ENCODE data around the gene HOXA3. TPM values are rescaled to one million over a fixed set of nuclear protein-coding genes. Genes with fewer than 3 reads are reported as not detected.

Gene HOXA3
- total and polyA plus RNA-seq, 2 of the 8 experiments (the other 6 are each of a cell fraction or from before 2014, with no cell fraction given): not detected

DNA sequence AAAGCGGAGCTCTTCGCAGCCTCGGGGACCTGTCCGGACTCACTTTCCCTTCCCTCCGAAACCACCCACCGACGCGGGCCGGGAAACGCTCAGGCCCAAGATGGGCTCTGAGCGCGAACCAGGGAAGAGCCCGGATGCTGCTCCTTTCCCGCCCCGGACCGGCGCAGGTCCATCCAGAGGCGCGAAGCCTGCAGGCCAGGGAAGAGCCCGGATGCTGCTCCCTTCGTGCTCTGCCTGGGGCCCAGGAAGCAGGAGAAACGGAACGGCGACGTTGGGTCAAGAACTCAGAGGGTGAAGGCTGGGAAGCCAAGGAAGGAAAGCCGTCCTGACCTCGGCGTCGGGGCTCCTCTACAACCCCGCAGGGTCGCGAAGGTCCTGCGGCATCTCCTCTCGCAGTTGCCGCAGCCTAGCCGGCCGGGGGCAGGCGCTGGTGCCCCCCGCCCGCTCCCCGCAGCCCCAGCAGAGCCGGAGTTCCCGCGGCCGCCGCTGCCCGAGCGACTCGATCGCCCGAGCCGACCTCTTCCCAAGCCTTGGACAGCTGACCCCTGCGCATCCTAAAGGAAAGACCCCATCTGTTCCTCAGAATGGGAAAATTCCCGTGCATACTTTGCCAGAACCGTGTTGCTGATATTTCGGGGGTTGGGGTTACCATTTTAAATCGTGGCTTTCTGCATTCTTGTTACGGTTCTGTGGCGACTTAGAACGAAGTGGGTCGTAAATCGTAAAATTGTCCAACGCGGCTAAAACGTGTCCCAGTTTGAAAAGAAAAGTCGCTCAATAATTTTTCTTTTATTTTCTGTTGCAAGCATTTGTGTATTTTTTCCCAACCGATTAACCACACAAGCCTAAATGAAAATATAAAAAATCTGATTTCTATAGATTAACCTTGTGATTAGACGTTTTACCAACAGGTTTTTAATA lies 64.1 kb downstream of the HOXA3 start:
- CTCF ChIA-PET (ENCODE audit: partially characterized antibody): interaction anchor here (0.7 to 1.7 kb wide), 4 partner anchors 10 to 73 kb away, joined by 3 to 5 read pairs (median 4); no protein-coding TSS in a partner anchor
- WGBS, 2 experiments (ENCODE audit: extremely low coverage in 1 of 2, insufficient coverage in 1 of 2, insufficient read length in 1 of 2, insufficient replicate concordance in 2 of 2, low coverage in 1 of 2, low lambda C conversion rate in 2 of 2, missing lambda C conversion rate in 1 of 2): 32% methylated on average over 43 of the region's 68 CpGs; no CpG with 5 or more reads in 1 of the 2 experiments
- TF ChIP-seq, protein P1, sequence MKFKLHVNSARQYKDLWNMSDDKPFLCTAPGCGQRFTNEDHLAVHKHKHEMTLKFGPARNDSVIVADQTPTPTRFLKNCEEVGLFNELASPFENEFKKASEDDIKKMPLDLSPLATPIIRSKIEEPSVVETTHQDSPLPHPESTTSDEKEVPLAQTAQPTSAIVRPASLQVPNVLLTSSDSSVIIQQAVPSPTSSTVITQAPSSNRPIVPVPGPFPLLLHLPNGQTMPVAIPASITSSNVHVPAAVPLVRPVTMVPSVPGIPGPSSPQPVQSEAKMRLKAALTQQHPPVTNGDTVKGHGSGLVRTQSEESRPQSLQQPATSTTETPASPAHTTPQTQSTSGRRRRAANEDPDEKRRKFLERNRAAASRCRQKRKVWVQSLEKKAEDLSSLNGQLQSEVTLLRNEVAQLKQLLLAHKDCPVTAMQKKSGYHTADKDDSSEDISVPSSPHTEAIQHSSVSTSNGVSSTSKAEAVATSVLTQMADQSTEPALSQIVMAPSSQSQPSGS (IDR thresholded peaks at IDR 0.05; ENCODE audit: low read length): no peak
- TF ChIP-seq SUZ12 (IDR thresholded peaks at IDR 0.05; ENCODE audit: low read length) (peak; percentile 92), GABPA (IDR thresholded peaks at IDR 0.05; ENCODE audit: borderline replicate concordance, insufficient read depth, low read length) (0 out of 2 replicates have a peak, but pooled peaks have one; percentile 10), RNF2 (IDR thresholded peaks at IDR 0.05; ENCODE audit: borderline replicate concordance, low read depth, low read length, missing control alignments, poor library complexity, severe bottlenecking) (peak; percentile 87), TCF12 (IDR thresholded peaks at IDR 0.05; ENCODE audit: low read depth, low read length) (no peak), PHF8 (conservative IDR thresholded peaks at IDR 0.05; ENCODE audit: low read depth, low read length) (0 out of 2 replicates have a peak, but pooled peaks have one; percentile 27), HDAC2 (IDR thresholded peaks at IDR 0.05; ENCODE audit: borderline replicate concordance in 1 of 2, low read depth in 2 of 2, low read length in 2 of 2) (peak in 1 of 2 experiments; percentile 94; a peak in 2 of 4 replicates)

More for the DNA sequence above, 64.1 kb downstream of the HOXA3 start:
- peaks cover 0 to 15% of the 10 kb centered on the region in 2 experiments for H4K20me1 ChIP-seq (replicated peaks in 1 of 2; ENCODE audit: control insufficient read depth in 1 of 2, insufficient read depth in 2 of 2, low read length in 2 of 2)
- peaks cover 0 to 2% of the 10 kb centered on the region in 2 experiments; a peak in 1 of 4 replicates for H3K9me3 ChIP-seq (ENCODE audit: insufficient read depth in 2 of 2, low read depth in 1 of 2, low read length in 1 of 2)
- no peak overlapping the region; the same call in 1 of the 2 replicates for H3K18ac ChIP-seq (ENCODE audit: extremely low read depth, low read length)
- H4K91ac ChIP-seq (replicated peaks; ENCODE audit: insufficient read length, low read length): no peak overlapping the region
- 0 out of 2 replicates have a peak overlapping the region, but pooled peaks have one; percentile 18 for H2AFZ ChIP-seq (ENCODE audit: low read length)
- H3K23me2 ChIP-seq (ENCODE audit: low read depth, low read length): peaks cover 2% of the 10 kb centered on the region; the same call in 1 of the 2 replicates
- H4K8ac ChIP-seq (ENCODE audit: extremely low read depth, insufficient read depth, low read length): peak overlapping the region; percentile 66; the same call in 1 of the 2 replicates
- H2BK12ac ChIP-seq (ENCODE audit: low read depth, low read length): no peak overlapping the region; the same call in 1 of the 2 replicates
- no peak overlapping the region for H3K56ac ChIP-seq (replicated peaks; ENCODE audit: insufficient read length, low read depth, low read length)
- H3K23ac ChIP-seq (ENCODE audit: insufficient read length): no peak overlapping the region
- H3K4ac ChIP-seq (replicated peaks; ENCODE audit: insufficient read length, low read depth, low read length): no peak overlapping the region
- no peak overlapping the region for H2BK120ac ChIP-seq (replicated peaks; ENCODE audit: low read depth, low read length)
- no peak overlapping the region for H2BK5ac ChIP-seq (ENCODE audit: low read depth, low read length)
- H2AK5ac ChIP-seq (ENCODE audit: low read depth, low read length): no peak overlapping the region
- H4K5ac ChIP-seq (ENCODE audit: insufficient read length, low read depth, low read length): no peak overlapping the region
- peaks cover 0 to 5% (median 0%) of the 10 kb centered on the region in 4 experiments; a peak in 2 of 8 replicates for H3K36me3 ChIP-seq (ENCODE audit: control insufficient read depth in 2 of 4, insufficient read depth in 4 of 4, low read length in 3 of 4)
- H3K79me2 ChIP-seq (ENCODE audit: control insufficient read depth in 1 of 2, insufficient read depth in 2 of 2, low read length in 2 of 2): no peaks in the 10 kb centered on the region
- peak overlapping the region; percentile 14 to 50 for H3K4me2 ChIP-seq (ENCODE audit: insufficient read depth in 1 of 2, low read depth in 2 of 2, low read length in 2 of 2)
- DNase-seq (ENCODE audit: low read depth in 1 of 2, low spot score in 2 of 2) (peak in 1 of 2 experiments; percentile 78), FAIRE-seq (no peak)
- H3K14ac ChIP-seq (ENCODE audit: insufficient read length): no peak overlapping the region
- H3K27ac ChIP-seq (ENCODE audit: low read depth, low read length): no peak overlapping the region
- POLR2A ChIA-PET (ENCODE audit: partially characterized antibody): no interaction called here
- H3K9ac ChIP-seq (replicated peaks in 1 of 4; ENCODE audit: extremely low read depth in 1 of 4, low read depth in 3 of 4, low read length in 3 of 4): peak overlapping the region in 1 of 4 experiments; percentile 10; a peak in 1 of 7 replicates
- H3K27me3 ChIP-seq (replicated peaks in 1 of 4; ENCODE audit: control insufficient read depth in 3 of 4, extremely low read depth in 1 of 4, insufficient read depth in 3 of 4, low read length in 3 of 4): peaks cover 57 to 70% (median 65%) of the 10 kb centered on the region in 4 experiments
- peak overlapping the region in 1 of 4 experiments; percentile 36; a peak in 3 of 8 replicates for H3K4me3 ChIP-seq (ENCODE audit: extremely low read depth in 1 of 4, insufficient read depth in 2 of 4, low read depth in 3 of 4, low read length in 4 of 4)
- no peak overlapping the region for H2BK20ac ChIP-seq (ENCODE audit: low read length)
- no peaks in the 10 kb centered on the region for H3K79me1 ChIP-seq (ENCODE audit: low read depth, low read length)
- no peak overlapping the region for H2BK15ac ChIP-seq (ENCODE audit: low read length)
- peaks cover 0 to 9% (median 5%) of the 10 kb centered on the region in 4 experiments; a peak in 4 of 7 replicates for H3K4me1 ChIP-seq (replicated peaks in 1 of 4; ENCODE audit: control insufficient read depth in 3 of 4, insufficient read depth in 4 of 4, low read length in 3 of 4)
